Cortex of kidney (tissue), 1 donor: ENCODE measurements around the gene SMCHD1.
"Not testable (repeated sequence)": the region's sequence is repeated elsewhere in the genome, so short reads cannot be mapped to it uniquely, and the experiment has no call there.

Experiments
- DNase-seq: peaks from one replicate; lab custom pipeline; 2025; lab: John Stamatoyannopoulos, UW

SMCHD1 gene

GRCh38 chr18:2852460-2852859 lies 196.9 kb downstream of the SMCHD1 start:
- DNase-seq: not testable (repeated sequence)

- no peak for DNase-seq
These were observed 197.8 kb downstream of the SMCHD1 start for GRCh38 chr18:2853173-2853925.

GRCh38 chr18:2853926-2854664 lies 198.6 kb downstream of the SMCHD1 start:
- no peak for DNase-seq
